ENCODE data around the gene ORAI1.
A peak's percentile ranks its signal among the peaks of the same experiment; 100 is the strongest.

Gene ORAI1

DNA sequence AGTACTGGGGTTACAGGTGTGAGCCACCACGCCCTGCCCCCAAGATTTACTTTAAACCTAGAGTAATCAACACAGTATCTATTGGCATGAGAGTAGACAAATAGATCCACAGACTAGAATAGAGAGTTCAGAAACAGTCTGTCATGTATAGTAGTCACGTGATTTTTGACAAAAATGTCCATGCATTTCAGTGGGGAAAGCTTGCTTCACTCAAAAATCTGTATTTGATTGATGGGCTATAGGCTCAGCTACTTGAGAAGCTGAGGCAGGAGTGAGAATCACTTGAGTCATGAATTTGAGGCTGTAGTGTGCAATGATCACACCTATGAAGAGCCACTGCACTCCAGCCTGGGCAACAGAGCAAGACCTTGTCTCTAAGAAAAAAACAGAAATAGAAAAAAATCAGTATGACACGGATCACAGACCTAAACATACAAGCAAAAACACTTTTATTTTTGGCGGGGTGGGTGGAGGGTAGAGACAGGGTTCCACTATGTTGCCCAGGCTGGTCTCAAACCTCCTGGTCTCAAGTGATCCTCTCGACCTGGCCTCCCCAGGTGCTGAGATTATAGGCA, 7.6 kb upstream of the ORAI1 start:
- Histone ChIP-seq H3K9me3 (ENCODE audit: control extremely low read depth in 1 of 5, control insufficient read depth in 4 of 5, insufficient read depth in 2 of 5, low read depth in 1 of 5, low read length in 4 of 5) (no peaks in the 10 kb centered on the region), H3K27me3 (replicated peaks in 2 of 5; ENCODE audit: control insufficient read depth in 4 of 5, insufficient read depth in 5 of 5, low read length in 4 of 5) (no peaks in the 10 kb centered on the region), H3K36me3 (ENCODE audit: control insufficient read depth in 4 of 4, insufficient read depth in 4 of 4, low read length in 3 of 4) (no peaks in the 10 kb centered on the region), H3K4me3 (ENCODE audit: control insufficient read depth in 1 of 7, extremely low read depth in 1 of 7, insufficient read depth in 4 of 7, low read depth in 2 of 7, low read length in 6 of 7) (no peak overlapping the region), H3K4me1 (ENCODE audit: control extremely low read depth in 1 of 4, control insufficient read depth in 4 of 4, insufficient read depth in 4 of 4, low read length in 3 of 4) (peaks cover 0 to 15% (median 13%) of the 10 kb centered on the region in 4 experiments), H3K27ac (ENCODE audit: insufficient read depth in 1 of 2, low read depth in 1 of 2, low read length in 2 of 2, poor library complexity in 1 of 2, severe bottlenecking in 2 of 2) (no peak overlapping the region)
- ChIA-PET CTCF (interaction anchor here (1.3 to 13.3 kb wide), 3 partner anchors 44 to 63 kb away, joined by 3 to 174 read pairs (median 94); partner anchors contain the start of gene MORN3), POLR2A (no interaction called here)
- WGBS (ENCODE audit: insufficient coverage) = 93% methylated on average over 3 of the region's 5 CpGs
- no peak for DNase-seq

DNA sequence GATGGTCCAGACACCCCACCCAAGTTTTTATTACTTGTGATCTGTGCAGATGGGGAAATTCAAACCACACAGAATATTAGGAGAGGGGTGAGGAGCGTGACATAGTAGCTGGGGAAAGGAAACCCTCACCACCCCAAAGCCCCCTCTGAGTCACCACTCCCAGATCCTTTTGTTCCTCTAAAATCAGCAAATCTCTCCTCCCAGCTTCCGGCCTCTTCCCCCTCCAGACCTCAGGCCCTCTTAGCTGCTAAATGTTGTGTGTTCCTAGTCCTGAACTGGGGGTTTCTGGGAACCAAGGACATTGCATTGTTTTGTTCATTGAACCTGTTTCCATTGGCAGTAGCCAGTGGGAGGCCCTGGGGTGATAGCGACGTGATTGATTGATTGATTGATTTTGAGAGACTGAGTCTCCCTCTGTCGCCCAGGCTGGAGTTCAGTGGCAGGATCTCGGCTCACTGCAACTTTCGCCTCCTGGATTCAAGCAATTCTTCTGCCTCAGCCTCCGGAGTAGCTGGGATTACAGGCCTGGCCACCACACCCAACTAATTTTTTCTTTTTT, 5.9 kb upstream of the ORAI1 start:
- H3K4me3 ChIP-seq (ENCODE audit: control insufficient read depth in 1 of 7, extremely low read depth in 1 of 7, insufficient read depth in 4 of 7, low read depth in 2 of 7, low read length in 6 of 7) = peak overlapping the region in 1 of 7 experiments; percentile 33
- POLR2A ChIA-PET = interaction anchor here (0.7 kb wide), 1 partner anchor 40 kb away, joined by 3 read pairs; no protein-coding TSS in a partner anchor
- no peaks in the 10 kb centered on the region for H3K36me3 ChIP-seq (ENCODE audit: control insufficient read depth in 4 of 4, insufficient read depth in 4 of 4, low read length in 3 of 4)
- 71% methylated on average over 6 of the region's 8 CpGs for WGBS (ENCODE audit: insufficient coverage)
- H3K27ac ChIP-seq (ENCODE audit: insufficient read depth in 1 of 2, low read depth in 1 of 2, low read length in 2 of 2, poor library complexity in 1 of 2, severe bottlenecking in 2 of 2) = peak overlapping the region in 1 of 2 experiments; percentile 64
- DNase-seq = peak; percentile 73 to 78 (median 73)
- H3K27me3 ChIP-seq (replicated peaks in 2 of 5; ENCODE audit: control insufficient read depth in 4 of 5, insufficient read depth in 5 of 5, low read length in 4 of 5) = no peaks in the 10 kb centered on the region
- H3K4me1 ChIP-seq (ENCODE audit: control extremely low read depth in 1 of 4, control insufficient read depth in 4 of 4, insufficient read depth in 4 of 4, low read length in 3 of 4) = peaks cover 0 to 21% (median 19%) of the 10 kb centered on the region in 4 experiments
- no peaks in the 10 kb centered on the region for H3K9me3 ChIP-seq (ENCODE audit: control extremely low read depth in 1 of 5, control insufficient read depth in 4 of 5, insufficient read depth in 2 of 5, low read depth in 1 of 5, low read length in 4 of 5)
- CTCF ChIA-PET = interaction anchor here (0.8 to 13.3 kb wide), 10 partner anchors 13 to 121 kb away, joined by 3 to 174 read pairs (median 4); partner anchors contain the start of gene MORN3

DNA sequence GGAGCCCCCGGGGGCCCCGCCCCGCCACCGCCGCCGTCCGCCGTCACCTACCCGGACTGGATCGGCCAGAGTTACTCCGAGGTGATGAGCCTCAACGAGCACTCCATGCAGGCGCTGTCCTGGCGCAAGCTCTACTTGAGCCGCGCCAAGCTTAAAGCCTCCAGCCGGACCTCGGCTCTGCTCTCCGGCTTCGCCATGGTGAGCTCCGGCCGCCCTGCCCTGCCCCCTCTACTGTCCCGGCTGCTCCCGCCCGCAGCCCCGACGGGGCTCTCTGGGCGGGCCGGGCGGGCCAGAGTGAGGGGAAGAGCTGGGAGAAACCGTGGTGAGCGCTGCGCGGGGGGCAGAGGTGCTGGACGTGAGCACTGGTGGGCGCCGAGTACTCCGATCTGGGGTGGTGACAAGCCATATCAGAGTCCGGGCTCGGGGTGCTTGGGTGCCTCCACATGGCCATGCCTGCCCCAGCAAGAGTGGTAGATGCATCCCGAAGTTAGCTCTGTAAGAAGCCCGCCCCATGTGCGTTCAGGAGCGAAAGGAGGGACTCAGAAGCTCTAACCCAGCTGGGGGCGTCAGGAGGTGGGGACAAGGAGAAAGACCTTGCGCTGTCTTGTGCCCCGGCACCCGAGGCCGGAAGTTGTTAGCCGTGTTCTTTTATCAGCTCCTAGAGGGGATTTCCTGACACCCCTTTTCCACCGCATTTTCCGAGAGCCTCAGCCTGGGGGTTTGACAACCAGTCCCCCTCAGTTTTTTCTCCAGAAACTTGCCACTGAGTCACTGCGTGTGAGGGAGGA, 717 bp downstream of the ORAI1 start:
- no peaks in the 10 kb centered on the region for H3K9me3 ChIP-seq (ENCODE audit: control extremely low read depth in 1 of 5, control insufficient read depth in 4 of 5, insufficient read depth in 2 of 5, low read depth in 1 of 5, low read length in 4 of 5)
- peaks cover 22 to 61% (median 57%) of the 10 kb centered on the region in 4 experiments for H3K4me1 ChIP-seq (ENCODE audit: control extremely low read depth in 1 of 4, control insufficient read depth in 4 of 4, insufficient read depth in 4 of 4, low read length in 3 of 4)
- H3K36me3 ChIP-seq (ENCODE audit: control insufficient read depth in 4 of 4, insufficient read depth in 4 of 4, low read length in 3 of 4) = peaks cover 0 to 24% (median 2%) of the 10 kb centered on the region in 4 experiments
- peak; percentile 82 to 91 (median 87) for DNase-seq
- peak overlapping the region; percentile 73 to 94 (median 77) for H3K4me3 ChIP-seq (ENCODE audit: control insufficient read depth in 1 of 7, extremely low read depth in 1 of 7, insufficient read depth in 4 of 7, low read depth in 2 of 7, low read length in 6 of 7)
- ChIA-PET POLR2A (interaction anchor here (0.5 to 3.2 kb wide), 11 partner anchors 8 to 74 kb away, joined by 3 to 15 read pairs (median 5); partner anchors contain the start of gene MORN3), CTCF (interaction anchor here (0.6 to 13.3 kb wide), 18 partner anchors 8 to 124 kb away, joined by 3 to 174 read pairs (median 4); partner anchors contain the start of gene MORN3)
- WGBS (ENCODE audit: insufficient coverage) = 0% methylated on average over 51 of the region's 53 CpGs
- no peaks in the 10 kb centered on the region for H3K27me3 ChIP-seq (replicated peaks in 2 of 5; ENCODE audit: control insufficient read depth in 4 of 5, insufficient read depth in 5 of 5, low read length in 4 of 5)
- H3K27ac ChIP-seq (ENCODE audit: insufficient read depth in 1 of 2, low read depth in 1 of 2, low read length in 2 of 2, poor library complexity in 1 of 2, severe bottlenecking in 2 of 2) = peak overlapping the region; percentile 92 to 96

DNA sequence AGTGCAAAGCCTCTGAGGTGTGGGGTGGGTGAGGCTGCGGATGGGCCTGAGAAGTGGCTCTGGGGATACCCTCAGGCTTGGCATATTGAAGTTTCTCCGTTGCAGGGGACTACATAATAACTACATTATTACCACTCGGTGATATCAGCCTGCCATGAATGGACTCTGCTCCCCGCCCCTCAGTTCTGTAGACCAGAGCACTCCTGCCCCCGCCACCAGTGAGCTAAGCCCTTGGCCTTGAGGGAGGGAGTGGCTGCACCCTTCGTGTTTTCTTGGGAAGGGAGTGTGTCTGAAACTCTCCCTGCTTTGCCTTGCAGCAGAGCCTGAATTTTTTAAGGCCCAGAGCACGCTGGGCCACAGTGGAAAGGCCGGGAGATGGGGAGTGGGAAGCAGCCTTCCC, 1.7 kb downstream of the ORAI1 start:
- Histone ChIP-seq H3K4me1 (ENCODE audit: control extremely low read depth in 1 of 4, control insufficient read depth in 4 of 4, insufficient read depth in 4 of 4, low read length in 3 of 4) (peaks cover 22 to 71% (median 67%) of the 10 kb centered on the region in 4 experiments), H3K4me3 (ENCODE audit: control insufficient read depth in 1 of 7, extremely low read depth in 1 of 7, insufficient read depth in 4 of 7, low read depth in 2 of 7, low read length in 6 of 7) (peak overlapping the region; percentile 39 to 94 (median 77)), H3K27ac (ENCODE audit: insufficient read depth in 1 of 2, low read depth in 1 of 2, low read length in 2 of 2, poor library complexity in 1 of 2, severe bottlenecking in 2 of 2) (peak overlapping the region; percentile 92 to 96), H3K36me3 (ENCODE audit: control insufficient read depth in 4 of 4, insufficient read depth in 4 of 4, low read length in 3 of 4) (peaks cover 0 to 33% (median 2%) of the 10 kb centered on the region in 4 experiments), H3K9me3 (ENCODE audit: control extremely low read depth in 1 of 5, control insufficient read depth in 4 of 5, insufficient read depth in 2 of 5, low read depth in 1 of 5, low read length in 4 of 5) (no peaks in the 10 kb centered on the region), H3K27me3 (replicated peaks in 2 of 5; ENCODE audit: control insufficient read depth in 4 of 5, insufficient read depth in 5 of 5, low read length in 4 of 5) (no peaks in the 10 kb centered on the region)
- CTCF ChIA-PET = interaction anchor here (0.6 to 13.3 kb wide), 13 partner anchors 11 to 80 kb away, joined by 3 to 174 read pairs (median 7); partner anchors contain the start of gene MORN3
- POLR2A ChIA-PET = interaction anchor here (0.6 to 3.2 kb wide), 4 partner anchors 11 to 41 kb away, joined by 3 to 15 read pairs (median 8); partner anchors contain the start of gene MORN3
- 32% methylated on average over 6 of the region's 8 CpGs for WGBS (ENCODE audit: insufficient coverage)
- DNase-seq = no peak

DNA sequence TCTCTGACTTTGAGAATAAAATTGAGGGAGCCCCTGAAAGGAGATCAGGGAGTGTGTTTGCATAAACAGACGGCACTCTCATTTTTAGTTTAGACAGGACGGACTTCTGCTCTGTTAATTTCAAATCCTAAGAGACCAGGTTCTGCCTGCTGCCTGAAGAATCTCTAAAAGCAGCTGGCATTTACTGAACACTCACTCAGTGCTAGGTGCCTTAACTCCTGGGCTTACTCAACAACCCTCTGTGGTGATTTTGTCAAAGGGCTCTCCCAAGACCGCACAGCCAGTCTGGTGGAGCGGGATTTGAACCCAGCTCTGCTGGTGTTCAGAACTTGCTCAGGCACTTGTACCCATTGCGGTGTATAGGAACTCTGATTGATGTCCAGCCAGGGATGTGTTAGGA, 2.2 kb downstream of the ORAI1 start:
- ChIA-PET POLR2A (interaction anchor here (0.7 to 2.5 kb wide), 4 partner anchors 13 to 40 kb away, joined by 3 to 10 read pairs (median 7); partner anchors contain the start of gene MORN3), CTCF (interaction anchor here (0.6 to 13.3 kb wide), 12 partner anchors 11 to 183 kb away, joined by 3 to 174 read pairs (median 7); partner anchors contain the start of gene MORN3)
- peak overlapping the region in 6 of 7 experiments; percentile 73 to 94 (median 84) for H3K4me3 ChIP-seq (ENCODE audit: control insufficient read depth in 1 of 7, extremely low read depth in 1 of 7, insufficient read depth in 4 of 7, low read depth in 2 of 7, low read length in 6 of 7)
- no peaks in the 10 kb centered on the region for H3K9me3 ChIP-seq (ENCODE audit: control extremely low read depth in 1 of 5, control insufficient read depth in 4 of 5, insufficient read depth in 2 of 5, low read depth in 1 of 5, low read length in 4 of 5)
- no peaks in the 10 kb centered on the region for H3K27me3 ChIP-seq (replicated peaks in 2 of 5; ENCODE audit: control insufficient read depth in 4 of 5, insufficient read depth in 5 of 5, low read length in 4 of 5)
- H3K36me3 ChIP-seq (ENCODE audit: control insufficient read depth in 4 of 4, insufficient read depth in 4 of 4, low read length in 3 of 4) = peaks cover 0 to 37% (median 2%) of the 10 kb centered on the region in 4 experiments
- H3K4me1 ChIP-seq (ENCODE audit: control extremely low read depth in 1 of 4, control insufficient read depth in 4 of 4, insufficient read depth in 4 of 4, low read length in 3 of 4) = peaks cover 22 to 74% (median 70%) of the 10 kb centered on the region in 4 experiments
- no peak for DNase-seq
- H3K27ac ChIP-seq (ENCODE audit: insufficient read depth in 1 of 2, low read depth in 1 of 2, low read length in 2 of 2, poor library complexity in 1 of 2, severe bottlenecking in 2 of 2) = peak overlapping the region; percentile 92 to 96
- WGBS (ENCODE audit: insufficient coverage) = 53% methylated on average over 4 of the region's 5 CpGs

DNA sequence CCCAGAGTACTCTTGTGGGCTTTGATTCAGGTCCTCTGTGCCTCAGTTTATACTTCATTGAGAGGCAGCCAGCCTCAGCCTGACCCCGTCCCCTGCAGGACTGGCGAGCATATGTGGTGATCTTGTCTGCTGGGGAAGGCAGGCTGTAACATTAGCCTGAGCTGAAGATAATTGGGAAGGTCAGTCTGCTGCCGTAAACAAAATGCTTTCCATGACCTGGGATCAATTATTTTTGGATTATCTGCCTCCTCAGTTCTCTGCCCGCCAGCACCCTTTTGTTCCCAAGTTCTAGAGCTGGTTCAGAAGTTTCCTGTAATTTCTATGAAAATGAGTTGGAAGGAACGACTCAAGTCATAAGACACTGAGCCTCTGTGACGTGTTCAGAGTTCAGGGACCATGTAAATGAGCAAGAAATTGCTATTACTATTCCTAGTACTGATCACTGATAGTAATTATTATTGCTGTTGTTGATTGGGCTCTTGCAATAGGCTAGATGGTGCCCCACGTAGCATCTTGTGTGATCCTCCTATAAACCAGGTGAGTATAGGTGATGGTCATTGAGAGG, 4.5 kb downstream of the ORAI1 start:
- peaks cover 22 to 78% (median 69%) of the 10 kb centered on the region in 4 experiments for H3K4me1 ChIP-seq (ENCODE audit: control extremely low read depth in 1 of 4, control insufficient read depth in 4 of 4, insufficient read depth in 4 of 4, low read length in 3 of 4)
- H3K27ac ChIP-seq (ENCODE audit: insufficient read depth in 1 of 2, low read depth in 1 of 2, low read length in 2 of 2, poor library complexity in 1 of 2, severe bottlenecking in 2 of 2) = peak overlapping the region; percentile 92 to 96

More for the DNA sequence above, 4.5 kb downstream of the ORAI1 start:
- Histone ChIP-seq H3K27me3 (replicated peaks in 2 of 5; ENCODE audit: control insufficient read depth in 4 of 5, insufficient read depth in 5 of 5, low read length in 4 of 5) (no peaks in the 10 kb centered on the region), H3K36me3 (ENCODE audit: control insufficient read depth in 4 of 4, insufficient read depth in 4 of 4, low read length in 3 of 4) (peaks cover 0 to 43% (median 2%) of the 10 kb centered on the region in 4 experiments), H3K4me3 (ENCODE audit: control insufficient read depth in 1 of 7, extremely low read depth in 1 of 7, insufficient read depth in 4 of 7, low read depth in 2 of 7, low read length in 6 of 7) (peak overlapping the region in 2 of 7 experiments; percentile 7 to 8), H3K9me3 (ENCODE audit: control extremely low read depth in 1 of 5, control insufficient read depth in 4 of 5, insufficient read depth in 2 of 5, low read depth in 1 of 5, low read length in 4 of 5) (no peaks in the 10 kb centered on the region)
- ChIA-PET POLR2A (interaction anchor here (1.2 kb wide), 1 partner anchor 26 kb away, joined by 3 read pairs; no protein-coding TSS in a partner anchor), CTCF (interaction anchor here (1.3 to 13.3 kb wide), 6 partner anchors 12 to 78 kb away, joined by 4 to 174 read pairs (median 12); partner anchors contain the start of gene MORN3)
- DNase-seq = no peak
- WGBS (ENCODE audit: insufficient coverage) = 97% methylated on average over 4 of the region's 7 CpGs
